HG03103 (cell line): ENCODE results near the gene PPP2R2B.

ENCODE experiments used
- ATAC-seq: cut with Tn5 transposase; IDR thresholded peaks from one replicate; pipeline ENCODE4 v1.9.1; 2021; ENCODE audit warnings: low read depth; ENCODE audit not compliant: unreplicated experiment

Gene PPP2R2B

DNA sequence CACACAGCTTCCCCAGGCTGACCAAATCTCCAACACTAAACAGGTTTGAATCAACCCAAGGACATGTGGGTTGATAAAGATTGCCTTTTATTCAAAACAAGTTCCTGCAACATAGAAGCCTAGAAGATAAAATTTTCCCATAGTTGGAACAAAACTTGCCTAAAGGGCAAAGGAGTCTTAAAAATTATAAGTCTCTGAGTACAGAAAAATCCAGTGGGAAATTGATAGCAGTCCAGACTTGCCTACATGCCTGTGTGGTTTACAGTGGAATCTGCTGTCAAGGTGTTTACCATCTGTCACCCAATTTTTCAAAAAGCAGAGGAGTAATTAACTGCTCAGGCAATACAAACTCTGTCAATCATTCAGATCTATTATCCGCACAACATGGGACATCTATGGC, 168.2 kb downstream of the PPP2R2B start:
- no peak for ATAC-seq

DNA sequence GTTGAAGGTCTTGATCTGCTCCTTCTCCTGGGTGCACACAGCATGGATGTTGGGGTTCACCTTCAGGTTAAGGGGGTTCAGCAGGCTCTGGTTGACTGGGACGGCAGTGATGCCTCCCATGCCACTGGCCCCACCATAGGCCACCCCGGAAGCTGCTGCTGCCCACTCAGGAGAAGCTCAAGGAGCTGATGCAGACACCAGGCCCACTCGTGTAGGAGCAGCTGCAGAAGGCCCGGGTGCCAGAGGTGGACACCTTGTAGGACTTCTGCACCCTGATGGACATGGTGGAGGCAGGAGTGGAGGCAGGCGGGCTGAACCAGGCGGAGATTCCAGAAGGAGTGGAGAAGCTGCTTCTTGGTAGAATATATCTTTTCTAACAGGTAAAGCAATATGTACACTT, 171.2 kb downstream of the PPP2R2B start:
- ATAC-seq: no peak

DNA sequence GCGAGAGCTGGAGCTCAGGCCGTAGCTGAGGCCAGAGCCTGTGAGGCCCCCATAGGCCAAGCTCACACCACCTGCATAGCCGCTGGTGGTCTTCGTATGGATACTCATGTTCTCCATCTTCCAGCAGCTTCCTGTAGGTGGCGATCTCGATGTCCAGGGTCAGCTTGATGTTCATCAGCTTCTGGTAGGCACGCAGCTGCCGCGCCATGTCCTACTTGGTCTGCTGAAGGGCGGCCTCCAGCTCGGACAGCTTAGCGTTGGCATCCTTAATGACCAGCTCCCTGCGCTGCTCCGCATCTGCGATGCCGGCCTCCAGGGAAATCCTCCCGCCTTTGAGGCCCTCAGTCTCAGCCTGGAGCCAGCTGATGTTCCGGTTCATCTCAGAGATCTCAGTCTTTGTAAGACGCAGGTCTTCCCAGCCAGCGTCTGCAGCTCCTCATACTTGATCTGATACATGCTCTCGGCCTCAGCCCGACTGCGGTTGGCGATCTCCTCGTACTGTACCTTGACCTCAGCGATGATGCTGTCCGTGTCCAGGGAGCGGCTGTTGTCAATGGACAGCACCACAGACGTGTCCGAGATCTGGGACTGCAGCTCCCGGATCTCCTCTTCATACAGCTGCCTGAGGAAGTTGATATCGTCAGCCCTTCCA, 172.1 kb downstream of the PPP2R2B start:
- ATAC-seq: no peak

DNA sequence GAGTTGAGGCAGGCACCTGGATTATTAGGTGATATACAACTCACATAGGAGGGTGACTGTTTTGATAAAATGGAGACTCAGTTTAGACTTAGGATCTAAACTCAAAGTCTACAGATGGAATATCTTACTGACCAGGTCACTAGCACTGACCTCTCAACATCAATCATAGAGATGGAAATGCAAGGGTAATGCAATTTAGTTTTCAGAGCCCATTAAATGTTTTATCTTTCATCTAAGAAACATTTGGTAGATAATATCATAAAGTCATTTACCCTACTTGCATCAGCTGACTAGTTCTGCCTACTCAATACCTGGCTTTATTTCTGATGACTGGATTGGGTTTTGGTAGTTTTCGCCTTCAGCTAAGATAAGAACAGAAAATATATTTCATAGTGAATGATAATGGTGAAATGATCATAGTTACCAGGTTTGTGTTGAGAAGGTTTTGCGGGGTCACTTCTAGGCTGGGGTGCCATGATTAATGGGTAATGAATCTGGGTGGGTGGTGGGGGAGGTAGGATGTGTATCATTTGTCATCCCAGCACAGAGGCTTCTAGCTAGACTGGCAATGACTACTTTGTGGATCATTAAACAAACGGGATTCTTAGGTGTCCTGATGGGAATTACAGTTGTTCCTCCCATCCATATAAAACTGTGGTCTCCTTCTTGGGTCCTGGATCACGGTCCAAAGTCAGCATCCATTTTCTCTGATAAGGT, 173.4 kb downstream of the PPP2R2B start:
- no peak for ATAC-seq

DNA sequence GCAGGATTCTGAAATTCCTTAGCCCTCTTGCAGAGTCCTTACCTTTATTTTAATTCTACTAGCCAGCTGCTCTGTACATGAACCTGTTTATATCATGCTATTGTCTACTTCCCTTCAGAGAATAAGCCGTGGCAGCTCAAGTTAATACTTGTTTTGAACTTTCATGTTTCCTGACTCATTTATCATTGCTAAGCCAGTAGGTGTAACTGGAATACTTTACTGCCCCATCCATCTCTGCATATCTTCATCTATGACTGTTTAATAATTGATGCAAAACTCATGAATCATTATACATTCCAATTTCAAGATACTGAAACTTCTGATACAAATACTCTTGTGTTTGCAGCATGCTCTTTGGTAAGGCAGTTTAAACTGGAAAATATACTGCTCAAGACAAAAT, 174.7 kb downstream of the PPP2R2B start:
- ATAC-seq: no peak

DNA sequence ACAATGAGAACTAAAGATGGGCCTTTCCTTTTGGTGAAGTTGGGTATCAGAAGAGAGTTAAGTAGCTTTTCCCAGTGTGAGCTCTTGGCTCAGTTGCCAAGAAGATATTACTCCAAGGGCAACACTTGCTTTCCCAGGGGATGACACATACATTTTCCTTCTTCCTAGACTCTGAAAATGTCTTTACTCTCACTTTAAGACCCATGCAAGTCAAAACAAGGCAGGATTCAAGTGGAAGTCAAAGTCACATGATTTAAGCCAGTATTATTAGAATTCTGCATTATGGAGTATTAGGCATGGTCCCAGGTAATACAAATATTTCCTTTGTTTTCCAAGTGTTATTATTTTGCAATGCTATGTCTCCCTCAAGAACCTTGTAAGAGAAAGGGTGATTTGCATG, 175.1 kb downstream of the PPP2R2B start:
- ATAC-seq: no peak

DNA sequence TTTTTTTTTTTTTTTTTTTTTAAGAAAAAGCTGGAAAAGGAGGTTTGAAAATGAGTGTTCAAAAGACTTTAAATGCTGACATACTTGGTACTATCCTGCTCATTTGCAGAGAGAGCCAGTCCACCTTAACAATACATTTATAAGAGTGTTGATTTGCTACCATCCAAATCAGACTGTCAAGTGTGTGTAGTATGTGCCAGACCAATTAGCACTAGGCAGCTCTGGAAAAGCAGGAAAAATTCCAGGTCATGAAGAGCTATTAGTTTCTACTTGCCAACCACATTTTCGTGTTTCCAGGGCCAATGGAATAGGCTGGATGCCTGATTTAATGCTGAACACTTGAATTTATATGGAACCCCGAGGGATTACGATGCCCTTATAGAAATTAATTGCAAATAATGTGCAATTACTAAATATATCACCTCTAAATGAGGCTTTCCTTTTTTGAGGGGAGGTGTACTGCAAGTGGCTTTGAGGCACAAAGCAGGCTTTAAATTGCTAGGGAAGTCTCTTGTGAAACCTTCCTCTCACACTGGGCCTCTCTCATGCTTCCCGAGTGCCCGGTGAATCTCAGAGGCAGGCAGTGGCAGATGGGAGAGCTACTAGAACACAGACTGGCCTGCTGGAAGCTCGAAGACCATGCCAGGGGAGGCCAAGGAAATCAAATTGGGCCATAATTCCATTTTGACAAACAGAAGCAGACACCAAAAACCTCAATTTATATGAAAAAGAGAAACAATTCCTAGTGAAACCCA, 178.7 kb downstream of the PPP2R2B start:
- ATAC-seq: no peak

DNA sequence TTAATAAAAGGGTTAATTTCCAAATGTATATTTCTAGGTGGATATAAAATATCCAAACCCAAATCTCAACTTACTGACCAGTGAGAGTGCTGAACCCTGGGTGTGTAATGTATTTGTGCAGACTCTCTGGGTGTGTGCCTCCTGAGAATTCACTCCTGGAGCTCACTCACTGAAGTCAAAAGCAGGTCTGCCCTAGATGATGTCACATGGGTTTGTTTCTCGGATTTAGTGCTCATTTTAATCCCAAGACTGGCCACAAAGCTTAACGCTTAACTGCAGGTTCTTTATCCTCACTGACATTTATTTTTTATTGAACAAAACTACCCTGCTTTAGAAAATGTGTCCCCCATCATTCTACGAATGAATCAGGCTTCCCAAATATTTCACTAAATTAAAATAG, 179.4 kb downstream of the PPP2R2B start:
- no peak for ATAC-seq

DNA sequence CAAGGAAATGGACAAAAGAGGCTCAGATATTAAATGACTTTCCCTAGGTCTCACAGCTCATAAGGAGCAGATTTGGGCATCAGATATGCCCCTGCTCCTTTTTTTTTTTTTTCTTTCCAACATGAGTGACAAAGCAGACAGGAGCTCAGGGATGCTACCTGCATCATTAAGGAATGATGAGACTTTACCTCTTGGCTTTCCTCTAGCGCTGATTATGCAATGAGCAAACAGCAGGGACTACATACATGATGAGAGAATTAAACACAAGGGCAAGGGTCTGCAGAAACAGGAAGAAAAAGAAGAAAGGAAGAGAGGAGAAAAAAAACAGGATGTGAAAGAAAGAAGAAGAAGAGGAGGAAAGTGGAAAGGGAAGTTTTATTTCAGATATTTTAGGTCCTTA, 179.9 kb downstream of the PPP2R2B start:
- ATAC-seq: no peak

DNA sequence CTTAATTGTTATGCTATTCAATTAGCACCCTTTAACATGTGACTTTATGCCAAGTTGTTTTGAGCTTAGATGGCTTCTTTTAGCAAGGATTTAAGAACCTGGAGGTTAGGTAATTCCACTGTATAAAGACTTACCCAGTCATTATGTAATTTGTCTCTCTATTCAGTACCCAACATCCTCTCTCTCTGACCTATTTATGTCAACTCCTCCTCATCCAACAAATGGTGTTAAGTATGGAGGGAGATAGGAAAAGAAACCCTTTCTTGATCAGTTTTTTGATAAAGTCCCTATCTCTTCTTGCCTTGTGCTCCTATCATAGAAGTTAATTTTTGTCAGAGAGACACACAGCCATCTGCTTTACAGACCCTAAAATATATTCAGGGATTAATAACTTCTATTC, 181.3 kb downstream of the PPP2R2B start:
- no peak for ATAC-seq

DNA sequence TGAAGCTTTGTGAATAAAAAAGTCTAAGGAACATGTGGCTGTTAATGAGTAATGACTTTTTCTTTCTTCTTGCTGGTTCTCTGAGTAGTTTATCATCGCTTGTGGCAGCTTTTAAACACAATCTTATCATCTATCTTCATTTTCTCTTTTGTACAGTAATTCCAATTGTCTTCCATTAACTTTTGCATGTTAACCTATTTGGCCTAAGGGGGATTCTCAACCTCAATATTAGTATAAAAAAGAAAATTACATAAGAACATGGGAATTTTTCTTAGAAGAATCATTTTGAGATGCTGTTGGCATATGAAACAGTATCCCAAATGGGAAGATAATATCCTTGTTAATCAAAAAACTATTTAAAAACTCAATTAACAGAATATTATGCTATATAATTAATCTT, 182.9 kb downstream of the PPP2R2B start:
- no peak for ATAC-seq

DNA sequence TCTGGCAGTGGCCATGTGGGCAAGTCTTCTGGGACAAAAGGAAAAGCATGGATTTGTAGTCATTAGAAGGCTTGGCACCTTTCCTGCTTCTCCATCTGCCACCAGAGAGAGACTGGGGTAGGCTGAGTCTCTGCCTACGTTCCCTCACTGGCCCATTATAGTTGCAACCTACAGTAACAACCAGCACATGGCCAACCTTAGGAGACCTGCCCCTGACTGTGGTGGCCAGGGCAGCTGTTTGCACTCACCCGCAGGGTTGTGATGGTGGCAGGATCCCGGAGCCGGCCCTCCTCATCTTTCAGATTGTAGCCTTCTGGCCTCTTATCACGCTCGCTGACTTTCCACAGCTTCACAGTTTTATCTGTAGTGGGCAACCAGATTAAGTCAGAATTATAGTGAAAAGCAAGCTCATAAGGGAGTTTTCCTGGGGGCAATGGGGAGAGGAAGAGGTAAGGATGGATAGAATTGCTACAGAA, 187.6 kb downstream of the PPP2R2B start:
- ATAC-seq: no peak

DNA sequence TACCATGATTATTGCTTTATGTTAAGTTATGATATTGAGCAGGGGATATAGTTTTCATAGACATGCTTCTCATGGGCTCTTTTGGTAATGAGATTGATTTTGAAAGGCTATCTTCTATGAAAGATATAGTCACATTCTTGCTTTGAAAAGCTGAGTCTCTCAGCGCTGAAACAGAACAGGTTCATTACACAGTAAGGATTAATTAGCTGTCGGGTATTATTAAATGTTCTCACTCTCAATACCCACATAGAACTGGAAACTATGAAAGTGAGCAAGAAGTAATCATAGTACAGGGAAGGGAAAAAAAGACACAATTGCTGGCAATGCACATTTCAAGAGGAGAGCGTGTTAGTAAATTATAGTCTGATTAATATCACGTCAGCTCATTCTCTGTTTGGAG, 190.9 kb downstream of the PPP2R2B start:
- no peak for ATAC-seq

DNA sequence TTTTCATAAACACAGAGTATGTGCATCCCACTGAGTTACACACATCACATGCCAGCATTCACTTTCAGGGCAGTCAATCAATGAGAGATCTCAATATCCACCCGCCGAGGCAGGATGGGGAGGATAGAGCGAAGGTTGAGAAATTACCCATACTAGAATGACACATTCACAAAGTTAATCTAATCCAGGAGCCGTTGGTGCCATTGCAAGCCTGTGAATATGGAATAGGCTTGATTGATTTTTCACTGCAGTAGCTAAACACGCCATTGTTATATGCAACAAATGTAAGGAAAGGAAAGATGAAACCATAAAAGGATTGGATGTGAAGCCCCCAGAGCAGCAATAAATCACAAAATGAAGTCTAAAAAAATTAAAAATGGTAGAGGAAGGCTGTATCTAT, 194.7 kb downstream of the PPP2R2B start:
- ATAC-seq: no peak

DNA sequence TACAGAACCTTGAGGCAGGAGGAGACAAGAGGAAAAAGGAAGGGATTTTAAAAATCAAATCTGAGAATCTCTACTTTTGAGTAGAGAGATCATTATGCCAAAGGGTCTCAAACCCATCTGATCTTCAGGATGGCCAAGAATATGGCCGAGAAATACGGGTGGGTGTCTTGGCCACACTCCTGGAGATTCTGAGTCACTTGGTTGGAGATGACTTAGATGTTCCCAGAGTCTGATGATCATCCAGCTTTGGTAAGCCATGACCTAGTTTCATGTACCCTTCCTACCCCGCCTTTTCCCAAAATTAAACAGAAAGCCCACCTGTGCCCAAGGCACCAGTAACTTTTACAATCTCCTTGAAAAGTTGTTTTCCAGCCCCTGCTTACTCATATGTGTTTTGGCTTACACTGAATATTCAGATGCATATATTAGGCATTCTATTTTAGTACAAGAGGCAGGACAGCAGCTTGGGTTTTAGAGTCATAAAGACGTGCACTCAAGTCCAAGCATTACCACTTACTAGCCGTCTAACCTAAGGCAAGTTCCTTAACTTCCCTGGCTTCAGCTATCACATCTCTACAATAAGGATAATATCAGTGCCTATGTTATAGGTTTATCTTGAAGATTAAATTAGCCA, 195.5 kb downstream of the PPP2R2B start:
- no peak for ATAC-seq

DNA sequence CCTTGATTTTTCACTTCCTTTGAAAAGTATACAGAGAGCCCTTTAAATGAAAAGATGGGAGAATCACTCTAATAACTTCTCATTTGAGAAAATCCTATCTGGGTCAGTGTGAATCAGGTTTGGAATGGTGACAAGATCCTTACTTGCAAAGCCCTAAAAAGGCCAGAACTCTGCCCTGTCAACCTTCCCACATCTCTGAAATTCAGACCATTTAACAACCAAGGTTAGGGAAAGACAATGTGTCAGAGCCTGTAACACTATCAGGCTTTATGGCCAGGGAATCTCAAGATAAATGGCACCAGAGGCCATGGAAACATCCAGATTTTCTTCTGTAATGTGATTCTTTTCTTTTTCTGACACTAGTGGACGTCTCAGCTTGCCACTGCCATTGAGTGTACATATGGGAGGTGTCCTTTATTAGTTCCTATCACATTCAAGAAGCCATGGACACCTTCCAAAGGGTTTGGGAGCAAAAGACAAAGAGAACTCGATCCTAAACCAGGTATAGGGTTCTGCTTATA, 196.9 kb downstream of the PPP2R2B start:
- ATAC-seq: no peak

DNA sequence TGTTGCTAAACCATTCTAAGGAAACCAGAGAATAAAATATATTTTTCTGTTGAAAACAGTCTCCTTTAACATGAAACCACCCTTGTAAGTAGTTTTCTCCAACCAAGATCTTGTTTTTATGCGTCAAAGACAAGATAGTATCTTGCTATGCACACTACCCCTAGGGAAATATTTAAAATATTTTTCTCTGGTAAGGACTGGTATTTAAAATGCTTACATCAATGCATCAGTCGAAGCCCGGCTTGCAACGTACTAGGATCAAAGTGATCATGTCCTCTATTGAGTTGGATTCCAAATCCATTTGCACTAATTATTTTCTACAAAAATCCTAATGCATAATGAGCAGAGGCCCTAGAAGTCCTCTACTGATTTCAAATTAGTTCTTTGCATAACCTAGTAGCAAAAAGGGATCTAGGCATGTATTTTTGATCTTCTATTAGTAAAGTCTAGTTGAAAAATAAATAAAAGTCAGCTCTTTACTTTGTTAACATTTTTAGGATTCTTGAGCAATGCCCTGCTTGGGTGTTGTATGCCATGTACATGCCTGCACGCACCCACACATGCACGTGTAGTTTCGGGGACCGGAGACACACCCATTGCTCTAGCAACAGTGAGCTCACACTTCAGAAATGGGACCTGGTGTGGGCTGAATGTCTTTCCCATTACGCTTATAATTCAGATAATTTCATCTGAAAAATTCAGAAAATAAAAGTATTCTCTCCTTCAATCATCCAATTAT, 197.5 kb downstream of the PPP2R2B start:
- ATAC-seq: no peak

DNA sequence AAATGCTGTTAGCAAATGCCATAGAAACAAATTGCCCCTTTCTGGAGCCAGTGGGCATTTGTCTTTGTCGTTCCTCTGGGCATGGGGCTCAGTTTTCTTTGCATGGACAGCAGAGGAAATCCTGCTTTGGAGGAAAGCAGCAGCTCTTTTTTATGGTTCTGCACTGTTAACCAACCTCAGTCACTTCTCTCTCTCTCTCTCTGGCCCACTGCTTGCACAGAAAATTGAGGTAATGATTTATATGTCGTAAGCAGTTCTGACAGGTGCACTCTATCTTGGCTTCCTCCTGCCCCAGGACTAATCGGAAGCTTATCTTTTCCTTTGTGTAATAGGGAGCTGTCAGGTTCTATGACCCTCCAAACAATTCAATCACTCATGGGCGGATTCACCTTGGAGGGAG, 202.9 kb downstream of the PPP2R2B start:
- ATAC-seq: no peak

DNA sequence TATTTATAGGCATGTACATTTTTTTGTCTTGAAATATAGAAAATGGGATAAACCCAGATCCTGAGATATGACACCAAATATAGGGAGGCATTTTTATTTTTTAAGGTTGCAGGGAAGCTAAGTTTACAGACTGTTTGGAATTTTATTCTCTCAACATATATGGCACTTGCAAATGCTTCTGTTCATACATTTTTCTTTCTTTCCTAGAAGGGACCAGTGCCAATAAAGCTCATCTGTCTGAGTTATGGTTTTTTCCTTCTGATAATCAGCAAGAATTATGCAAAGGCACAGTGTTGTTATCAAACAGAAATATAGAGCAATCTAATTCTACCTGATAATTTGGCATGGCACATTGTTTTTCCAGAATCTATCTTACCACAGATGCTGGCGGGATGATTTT, 205.7 kb downstream of the PPP2R2B start:
- ATAC-seq: no peak

DNA sequence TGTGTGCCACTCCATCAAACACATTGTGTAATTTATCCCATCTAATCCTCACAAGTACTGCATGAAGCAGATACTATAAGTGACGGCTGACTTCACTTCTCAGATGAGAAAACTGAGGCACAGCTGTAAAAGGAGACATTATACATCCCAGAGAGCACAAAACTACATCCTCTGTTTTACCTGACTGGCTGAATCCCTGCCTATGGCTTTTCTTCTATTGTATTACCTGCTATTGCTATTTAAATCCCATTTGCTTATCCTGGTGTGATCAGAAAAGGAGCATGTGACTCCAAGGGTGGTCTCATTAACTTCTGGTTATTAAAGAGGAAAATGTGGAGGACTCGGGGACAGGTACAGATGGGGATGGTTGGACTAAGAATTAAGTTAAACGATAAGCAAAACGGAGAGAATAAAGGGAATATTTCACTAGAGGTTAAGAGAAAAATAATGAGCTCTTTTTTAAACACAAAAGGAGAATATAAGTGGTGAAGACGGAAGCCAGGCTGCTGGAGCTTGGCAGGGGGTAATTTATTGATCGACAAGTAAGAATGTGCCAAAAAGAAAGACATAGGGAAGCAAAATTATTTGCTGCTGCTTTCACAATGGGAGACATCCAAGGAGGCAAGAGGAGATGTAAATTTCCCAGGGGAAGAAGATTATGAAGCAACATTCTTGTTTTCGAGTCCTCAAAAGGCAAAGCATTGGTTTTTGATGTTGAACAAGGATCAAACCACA, 206.8 kb downstream of the PPP2R2B start:
- no peak for ATAC-seq
